GM04503 (cell line): ENCODE data around the gene FAM131C.
"Not testable (repeated sequence)": the region's sequence is repeated elsewhere in the genome, so short reads cannot be mapped to it uniquely, and the experiment has no call there.

Experiments used
- DNase-seq: peaks from one replicate; pipeline ENCODE4 v3.0.0-alpha.2; 2012; ENCODE audit warnings: low read depth

Gene FAM131C

DNA sequence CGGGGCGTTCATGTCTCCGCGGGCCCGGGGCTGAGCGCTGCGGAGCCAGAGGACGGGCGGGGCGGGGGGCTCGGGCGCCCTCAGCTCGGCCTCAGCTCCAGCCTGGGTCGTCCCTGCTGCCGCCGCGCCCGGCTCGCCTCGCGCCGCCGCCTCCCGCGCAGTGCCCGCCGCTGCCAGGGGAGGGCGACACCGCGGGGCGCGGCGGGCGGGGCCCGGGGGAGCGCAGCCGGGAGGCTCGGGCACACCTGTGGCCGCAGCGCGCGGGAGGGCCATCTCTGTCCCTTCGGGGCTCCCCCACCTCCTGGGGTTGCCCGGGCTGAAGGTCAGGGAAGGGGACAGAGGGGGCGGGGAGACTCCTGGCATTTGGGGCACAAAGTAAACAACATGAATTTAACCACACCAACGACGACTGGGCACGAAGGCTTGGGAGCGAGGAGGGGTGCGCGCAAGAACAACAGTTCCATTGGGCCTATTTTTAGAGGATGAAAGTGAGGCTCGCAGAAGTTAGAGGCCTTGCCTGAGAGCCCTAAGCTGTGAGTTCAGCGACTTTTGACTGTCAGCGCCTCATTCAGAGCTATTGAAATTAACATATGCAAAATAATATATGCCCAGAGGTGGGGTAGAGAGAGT is at the start of gene FAM131C:
Gene FAM131C (minus strand): TSS at position 162 of the 630 bp plus-strand sequence. CDS start 209 bp downstream, outside the sequence.
- no peak for DNase-seq

DNA sequence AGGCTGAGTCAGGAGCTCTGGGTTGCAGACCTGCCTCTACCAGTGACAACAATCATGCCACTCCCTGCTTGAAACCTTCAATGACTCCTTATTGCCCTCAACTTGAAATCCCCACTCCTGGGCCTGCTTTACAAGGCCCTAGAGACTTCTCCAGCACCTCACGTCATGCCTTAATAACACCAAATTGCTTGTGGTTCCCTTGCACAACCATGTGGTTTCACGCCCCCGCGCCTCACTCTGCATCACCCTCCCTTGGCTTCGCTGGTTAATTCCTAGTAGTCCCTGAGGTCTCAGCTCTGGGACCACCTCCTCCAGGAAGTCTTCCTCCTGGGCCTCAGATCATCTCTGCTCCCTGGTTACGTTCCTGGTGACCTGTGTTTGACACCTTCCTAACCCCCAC is 49.5 kb upstream of the FAM131C start:
- DNase-seq, result peak; percentile 85

GRCh38 chr1:16122350-16122881 is 49.0 kb upstream of the FAM131C start:
- peak; percentile 74 for DNase-seq

DNA sequence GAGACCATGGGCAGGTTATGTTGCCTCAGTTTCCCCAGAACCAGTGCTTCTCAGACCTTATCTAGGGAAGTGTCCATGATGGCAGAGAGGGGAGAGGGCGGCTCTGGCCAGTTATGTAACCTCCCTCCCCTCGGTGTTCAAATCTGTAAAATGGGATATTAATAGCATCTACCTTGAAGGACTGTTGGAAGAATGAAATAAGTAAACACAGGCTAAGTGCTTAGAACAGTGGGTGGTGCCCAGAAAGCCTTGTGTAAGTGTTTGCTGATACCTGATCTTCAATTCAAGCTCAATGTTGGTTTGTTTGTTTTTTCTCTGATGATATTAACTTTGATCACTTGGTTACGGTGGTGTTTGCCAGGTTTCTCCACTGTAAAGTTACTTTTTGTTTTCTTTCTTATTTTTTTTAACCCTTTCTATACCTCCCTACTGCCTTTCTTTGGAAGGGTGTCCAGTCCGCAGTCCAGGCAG is 47.5 kb upstream of the FAM131C start:
- no peak for DNase-seq

- no peak for DNase-seq
Observed at GRCh38 chr1:16120407-16120806, 47.0 kb upstream of the FAM131C start.

DNA sequence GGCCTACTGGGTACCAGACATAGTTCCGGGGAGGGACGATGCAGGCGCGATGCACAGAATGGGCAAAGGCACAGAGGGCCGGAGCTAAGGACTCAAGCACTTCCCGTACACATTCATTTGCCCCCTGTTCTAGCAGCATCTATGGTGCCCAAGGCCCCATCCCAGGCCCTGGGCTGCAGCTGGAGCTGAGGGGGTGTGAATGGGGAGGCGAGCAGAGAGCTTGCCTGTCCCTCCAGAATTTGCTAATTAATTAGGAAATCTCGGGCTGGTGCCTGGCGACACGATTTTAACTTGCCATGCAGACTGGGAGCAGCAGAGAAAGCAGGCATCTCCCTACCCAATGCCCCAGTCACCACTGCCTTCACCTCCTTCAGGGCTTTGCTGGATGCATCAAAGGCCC is 46.5 kb upstream of the FAM131C start:
- DNase-seq, result no peak

DNA sequence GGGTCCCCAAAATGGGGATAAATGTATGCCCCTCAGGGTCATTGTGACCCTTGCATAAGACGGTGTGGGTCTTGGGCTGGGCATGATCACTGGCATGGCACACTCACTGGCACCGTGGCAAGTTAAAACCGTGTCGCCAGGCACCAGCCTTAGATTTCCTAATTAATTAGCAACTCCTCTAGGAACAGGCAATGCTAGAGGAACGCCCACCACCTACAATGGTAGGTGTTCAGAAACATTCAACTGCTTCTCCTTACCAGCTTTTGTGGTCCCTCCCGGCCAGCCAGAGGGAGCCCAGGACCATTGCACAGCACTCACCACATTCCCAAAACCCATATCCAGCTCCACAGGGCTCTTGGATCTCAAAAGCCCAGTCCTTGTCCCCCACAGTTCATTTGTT is 46.1 kb upstream of the FAM131C start:
- no peak for DNase-seq

- no peak for DNase-seq
Observed at GRCh38 chr1:16118706-16119105, 45.3 kb upstream of the FAM131C start.

- DNase-seq, result no peak
Observed at GRCh38 chr1:16117936-16118335, 44.5 kb upstream of the FAM131C start.

GRCh38 chr1:16117369-16117768 is 43.9 kb upstream of the FAM131C start:
- DNase-seq, result peak; percentile 37

GRCh38 chr1:16116625-16117024 is 43.2 kb upstream of the FAM131C start:
- no peak for DNase-seq

GRCh38 chr1:16116002-16116401 is 42.6 kb upstream of the FAM131C start:
- no peak for DNase-seq

DNA sequence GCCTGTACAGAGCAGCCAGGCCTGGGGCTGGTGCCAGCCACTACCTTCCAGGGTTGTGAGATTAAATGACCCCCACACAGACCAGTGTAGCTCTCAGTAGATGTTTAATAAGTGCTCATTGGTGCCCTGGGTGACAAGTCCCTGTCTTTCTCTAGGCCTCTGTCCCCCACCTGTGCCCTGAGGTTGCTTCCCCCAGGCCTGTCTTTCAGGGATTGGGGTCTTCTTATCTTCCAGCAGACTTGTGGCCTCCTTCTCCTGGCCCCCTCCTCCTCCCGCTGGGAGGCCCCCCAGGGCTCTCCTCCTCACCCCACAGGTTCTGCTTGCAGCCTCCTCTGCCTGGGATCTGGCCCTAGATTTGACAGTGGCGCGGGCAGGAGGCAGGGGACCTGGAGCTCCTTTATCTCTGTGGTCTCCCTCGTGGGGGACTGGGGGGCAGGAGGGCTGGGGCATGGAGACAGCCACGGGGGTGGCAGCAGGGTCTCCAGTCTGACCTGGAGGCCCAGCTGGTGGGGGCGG is 42.1 kb upstream of the FAM131C start:
- no peak for DNase-seq

- no peak for DNase-seq
Observed at GRCh38 chr1:16114527-16115467, 41.3 kb upstream of the FAM131C start.

DNA sequence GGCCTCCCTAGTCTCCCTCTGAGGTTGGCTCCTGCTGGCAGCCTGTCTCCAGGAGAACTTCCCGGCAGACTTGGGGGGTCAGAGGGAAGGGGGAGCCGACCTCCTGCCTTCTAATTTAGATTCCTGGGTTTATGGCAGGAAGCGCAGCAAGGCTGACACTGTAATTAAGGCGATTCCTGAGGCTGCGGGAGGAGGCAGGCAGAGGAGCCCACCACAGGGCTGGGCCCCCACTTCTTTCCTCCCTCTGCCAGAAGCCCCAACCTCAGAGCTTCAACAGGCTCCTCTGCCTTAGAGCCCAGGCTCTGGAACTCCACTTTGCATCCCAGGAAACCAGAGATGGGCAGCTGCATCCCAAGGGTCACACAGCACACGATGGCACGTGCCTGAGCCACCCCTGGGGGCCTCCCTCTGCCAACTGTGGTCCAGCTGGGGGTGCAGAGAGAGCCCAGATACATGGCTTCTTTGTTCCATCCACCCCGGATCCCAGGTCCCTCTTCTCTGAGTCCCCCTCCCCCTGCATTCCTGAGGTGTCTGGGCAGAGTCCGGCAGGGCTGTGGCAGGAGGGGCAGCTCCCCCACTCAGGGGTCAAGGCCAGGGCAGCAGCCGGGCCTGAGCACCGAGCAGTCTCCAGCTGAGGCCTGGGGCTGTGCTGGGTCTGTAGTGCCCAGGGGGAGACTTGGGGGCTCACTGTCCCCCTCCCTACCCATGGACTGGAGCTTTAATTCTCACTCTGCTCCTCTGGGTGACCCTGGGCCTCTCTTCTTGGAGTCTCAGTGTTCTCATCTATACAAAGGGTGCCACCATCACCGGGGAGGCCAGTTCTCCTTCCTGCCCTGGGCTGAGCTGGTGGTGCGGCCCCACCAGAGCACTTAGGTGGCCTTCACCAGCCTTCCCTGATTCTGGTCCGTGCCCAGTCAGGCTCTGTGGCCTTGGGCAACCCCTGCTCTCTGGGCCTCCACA is 39.4 kb upstream of the FAM131C start:
- no peak for DNase-seq

GRCh38 chr1:16111771-16112595 is 38.5 kb upstream of the FAM131C start:
- peak; percentile 48 for DNase-seq

DNA sequence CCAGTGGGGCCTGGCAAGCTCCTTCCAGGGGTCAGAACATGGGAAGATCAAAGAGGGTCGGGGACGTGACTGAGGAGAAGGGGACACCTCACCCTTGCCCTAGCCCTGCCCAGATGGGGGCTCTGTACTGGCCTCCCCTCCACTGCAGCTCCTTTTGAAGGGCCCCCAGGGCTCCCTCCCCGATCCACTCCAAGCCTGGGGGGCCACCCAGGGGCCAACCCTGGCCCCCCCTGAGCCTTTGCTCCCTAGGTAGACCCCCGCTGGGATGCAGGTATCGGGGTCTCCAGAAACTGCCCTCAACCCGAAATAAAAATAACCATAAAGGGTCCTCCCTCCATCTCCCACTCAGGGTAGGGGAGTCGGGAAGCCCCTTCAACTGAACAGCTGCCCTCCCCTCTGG is 37.4 kb upstream of the FAM131C start:
- DNase-seq, result no peak

- DNase-seq, result no peak
Observed at GRCh38 chr1:16110456-16110855, 37.0 kb upstream of the FAM131C start.

- DNase-seq, result no peak
Observed at GRCh38 chr1:16109571-16109970, 36.1 kb upstream of the FAM131C start.

- DNase-seq, result not testable (repeated sequence)
Observed at GRCh38 chr1:16107039-16107438, 33.6 kb upstream of the FAM131C start.

DNA sequence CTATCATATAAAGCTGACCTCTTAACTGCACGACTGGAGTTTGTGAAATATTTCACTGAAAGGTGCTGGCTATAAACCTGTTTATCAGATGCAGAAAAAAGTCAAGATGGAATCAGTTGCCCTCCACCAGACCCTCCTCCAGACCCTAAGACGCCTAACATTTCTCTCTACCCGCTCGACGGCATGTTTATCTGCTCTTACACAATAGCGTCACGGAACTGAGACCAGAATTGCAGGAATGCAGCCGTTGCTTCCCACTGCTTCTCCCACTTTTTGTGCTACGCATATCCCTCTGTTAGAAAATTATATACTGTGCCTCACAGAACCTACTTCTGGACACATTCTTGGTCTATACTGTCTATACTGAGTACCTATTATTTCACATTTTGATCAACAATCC is 28.2 kb upstream of the FAM131C start:
- DNase-seq, result no peak
